Measurements from ENCODE around the gene OOSP2. TPM values are rescaled to one million over a fixed set of nuclear protein-coding genes. Genes with fewer than 3 reads are reported as not detected.
"Not testable (repeated sequence)": the region's sequence is repeated elsewhere in the genome, so short reads cannot be mapped to it uniquely, and the experiment has no call there.

Gene OOSP2
- total and polyA plus RNA-seq, 2 of the 4 experiments (the other 2 are of a cell fraction): not detected

- H3K14ac ChIP-seq (replicated peaks; ENCODE audit: low read depth, low read length); H4K91ac ChIP-seq (ENCODE audit: insufficient read depth, low read depth, low read length); H2AK5ac ChIP-seq (ENCODE audit: low read depth, low read length); H3K4me2 ChIP-seq (ENCODE audit: low read depth, low read length); H3K9ac ChIP-seq (ENCODE audit: low read depth, low read length); H3K4me1 ChIP-seq (ENCODE audit: control insufficient read depth, insufficient read depth, low read length); DNase-seq; ATAC-seq (ENCODE audit: low read depth); H3K27ac ChIP-seq (ENCODE audit: insufficient read depth, low read length); H3K18ac ChIP-seq (ENCODE audit: low read depth, low read length); H4K8ac ChIP-seq (ENCODE audit: low read depth in 2 of 2, low read length in 2 of 2); H4K5ac ChIP-seq (ENCODE audit: low read depth, low read length); H2BK5ac ChIP-seq (ENCODE audit: low read depth, low read length, poor library complexity, severe bottlenecking); H2AFZ ChIP-seq (replicated peaks; ENCODE audit: low read length, poor library complexity); intact Hi-C loops (cut with micrococcal nuclease); H3K27me3 ChIP-seq (ENCODE audit: control insufficient read depth, insufficient read depth, low read length); H2BK20ac ChIP-seq (ENCODE audit: low read depth, low read length); H3K9me1 ChIP-seq (ENCODE audit: insufficient read depth, low read length); H3K4ac ChIP-seq (ENCODE audit: low read depth, low read length); POLR2A ChIA-PET (ENCODE audit: unreplicated experiment); H4K20me1 ChIP-seq (ENCODE audit: insufficient read depth, low read length); H3K36me3 ChIP-seq (ENCODE audit: control insufficient read depth, insufficient read depth, low read length); H2AK9ac ChIP-seq (replicated peaks; ENCODE audit: low read depth, low read length, poor library complexity); BruUV-seq (replicated peaks); H3K56ac ChIP-seq (ENCODE audit: extremely low read depth, insufficient read depth, low read length); H3K23ac ChIP-seq (ENCODE audit: low read depth, low read length); H3K79me1 ChIP-seq (ENCODE audit: low read depth in 1 of 2, low read length in 2 of 2); CTCF ChIA-PET; H3K4me3 ChIP-seq (ENCODE audit: insufficient read depth, low read depth, low read length); in situ Hi-C loops (cut with MboI; ENCODE audit: low sequenced_read_pairs); H2BK120ac ChIP-seq (ENCODE audit: low read depth, low read length); H2BK15ac ChIP-seq (ENCODE audit: low read depth, low read length); dilution Hi-C loops (cut with HindIII; ENCODE audit: low sequenced_read_pairs, unreplicated experiment); H3K9me3 ChIP-seq (ENCODE audit: control insufficient read depth, insufficient read depth, low read length): not testable (repeated sequence)
- WGBS, 2 experiments (ENCODE audit: extremely low coverage in 2 of 2, insufficient read length in 1 of 2): no CpG with 5 or more reads among the region's 3 CpGs
Measured at GRCh38 chr11:60050839-60051238, 10.6 kb downstream of the OOSP2 start.
